ENCODE data around the gene BHLHE41.

Gene BHLHE41

DNA sequence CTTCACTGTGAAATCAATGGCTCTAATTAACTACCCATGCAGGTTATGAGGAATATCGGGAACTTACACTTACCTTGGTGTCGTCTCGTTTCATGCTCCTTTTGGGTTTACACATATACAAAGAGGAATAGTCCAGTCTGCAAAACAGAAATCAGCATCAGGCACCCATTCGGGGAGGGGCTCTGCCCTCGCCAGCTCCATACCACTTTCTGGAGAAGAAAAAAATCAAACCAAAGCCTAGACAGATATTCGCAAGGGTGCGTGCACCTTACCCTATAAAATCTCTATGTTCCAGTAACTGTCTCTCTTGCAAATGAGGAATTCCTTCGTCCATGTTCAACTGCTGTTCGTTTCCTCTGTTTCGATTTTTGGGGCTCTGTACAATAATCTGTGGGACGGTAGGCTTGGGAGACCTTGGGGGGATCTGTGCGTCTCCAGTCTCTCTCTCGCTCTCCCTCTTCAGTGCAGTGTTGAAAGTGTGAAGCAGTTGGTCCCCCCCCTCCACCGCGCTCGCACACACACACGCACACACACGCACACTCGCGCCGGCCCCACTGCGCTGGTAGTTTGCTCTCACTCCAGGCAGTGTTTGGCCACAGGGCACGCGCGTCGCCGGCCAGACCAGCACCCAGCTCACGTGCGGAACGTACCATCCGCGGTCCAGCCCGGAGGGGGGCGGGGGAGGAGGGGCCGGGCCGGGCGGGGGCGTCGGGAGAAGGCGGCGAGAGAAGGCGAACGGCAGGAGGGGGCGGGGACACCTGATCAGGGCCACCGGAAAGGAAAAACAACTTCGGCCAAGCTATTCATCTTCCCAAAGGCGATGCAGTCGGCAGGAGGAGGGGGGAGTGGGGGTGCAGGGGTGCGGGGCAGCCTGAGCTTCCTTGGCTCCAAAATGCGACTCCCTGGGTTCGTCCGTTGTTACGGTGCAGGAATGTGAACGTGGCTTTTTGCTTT lies at the start of gene BHLHE41:
TSS of gene BHLHE41 (minus strand) at position 592 of the 954 bp plus-strand sequence. CDS start at position 334, 258 bp downstream.
- no peak for FAIRE-seq

DNA sequence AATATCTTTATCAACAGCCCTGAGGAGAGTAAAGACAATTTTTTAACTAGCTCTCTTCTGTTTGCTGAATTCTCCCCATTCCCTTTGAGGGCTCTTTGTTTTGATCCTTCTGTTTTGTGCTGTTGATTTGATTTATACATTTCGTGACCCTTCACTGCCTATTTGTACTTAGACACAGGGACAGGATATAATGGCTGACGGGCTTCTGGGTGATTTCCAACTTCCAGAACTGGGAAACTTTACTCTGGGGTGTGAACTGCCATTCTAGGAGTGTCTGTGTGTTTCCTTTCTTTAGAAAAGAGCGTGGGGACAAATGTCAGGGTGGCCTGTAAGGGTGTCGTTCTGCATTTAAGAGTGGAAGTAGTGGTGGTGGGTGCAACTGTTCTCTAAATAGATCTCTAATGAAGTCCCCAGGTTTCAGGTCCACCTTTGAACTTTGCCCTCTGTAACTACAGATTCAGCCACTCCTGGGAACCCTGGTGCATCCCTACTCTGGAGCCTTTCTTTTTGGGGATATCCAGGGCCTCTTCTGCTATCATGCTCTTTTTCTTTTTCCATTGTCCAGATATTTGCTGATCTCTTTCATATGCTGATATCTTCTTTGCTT lies 48.2 kb upstream of the BHLHE41 start:
- FAIRE-seq = no peak

- no peak for FAIRE-seq
Measured at GRCh38 chr12:26172539-26172938, 47.7 kb upstream of the BHLHE41 start.

DNA sequence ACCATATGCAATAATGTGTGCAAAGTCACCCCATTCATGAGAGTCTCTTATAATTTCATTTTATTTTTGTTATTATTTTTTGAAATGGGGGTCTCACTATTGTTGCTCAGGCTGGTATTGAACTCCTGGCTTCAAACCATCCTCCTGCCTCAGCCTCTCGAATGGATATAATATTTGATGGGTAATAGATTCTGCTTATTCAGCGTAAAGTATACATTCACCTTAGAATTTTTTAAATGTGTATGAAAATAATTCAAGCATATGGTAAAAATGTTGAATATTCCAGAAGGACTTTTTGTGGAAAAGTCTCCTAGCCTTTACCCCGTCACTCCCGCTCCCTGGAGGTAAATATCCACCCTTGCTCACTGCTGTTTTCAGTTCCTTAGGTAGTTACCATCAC lies 47.2 kb upstream of the BHLHE41 start:
- no peak for FAIRE-seq

GRCh38 chr12:26164118-26164517 lies 39.3 kb upstream of the BHLHE41 start:
- no peak for FAIRE-seq

DNA sequence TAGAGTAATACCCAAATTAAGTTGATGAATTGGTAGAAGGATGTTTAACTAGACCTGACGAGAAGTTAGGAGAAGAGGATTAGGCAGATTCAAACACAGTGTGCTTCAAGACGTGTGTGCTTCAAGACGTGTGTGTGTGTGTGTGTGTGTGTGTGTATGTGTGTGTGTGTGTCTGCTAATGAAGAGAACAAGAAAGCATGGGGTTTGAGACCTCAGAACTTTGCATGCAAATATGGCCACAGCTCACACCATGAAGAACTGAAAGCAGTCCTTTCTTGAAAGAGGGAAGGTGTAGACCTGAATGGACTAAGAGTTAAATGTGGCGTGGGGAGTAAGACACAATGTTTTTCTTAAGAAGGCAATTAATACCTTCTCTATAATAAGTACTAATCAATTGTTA lies 38.1 kb upstream of the BHLHE41 start:
- no peak for FAIRE-seq

DNA sequence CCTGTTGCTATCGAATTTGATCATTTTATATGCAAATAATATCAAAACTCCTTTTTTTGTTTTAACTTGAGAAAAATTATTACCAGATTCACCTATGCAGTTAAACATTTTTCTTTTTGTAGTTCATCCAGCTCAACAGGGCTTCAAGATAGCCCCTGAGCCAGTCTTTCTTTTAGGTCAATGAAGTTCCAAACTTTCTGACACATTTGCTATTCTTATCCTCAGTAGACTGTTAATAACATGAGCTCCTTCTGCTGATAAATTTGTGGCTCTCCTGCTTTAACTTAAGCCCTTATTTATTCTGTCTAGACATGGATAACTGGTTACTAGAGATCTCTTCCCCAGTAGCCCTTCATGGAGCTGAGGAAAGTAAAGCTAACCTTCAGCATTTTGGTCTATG lies 37.3 kb upstream of the BHLHE41 start:
- FAIRE-seq = no peak

- no peak for FAIRE-seq
Measured at GRCh38 chr12:26158078-26158764, 33.4 kb upstream of the BHLHE41 start.

DNA sequence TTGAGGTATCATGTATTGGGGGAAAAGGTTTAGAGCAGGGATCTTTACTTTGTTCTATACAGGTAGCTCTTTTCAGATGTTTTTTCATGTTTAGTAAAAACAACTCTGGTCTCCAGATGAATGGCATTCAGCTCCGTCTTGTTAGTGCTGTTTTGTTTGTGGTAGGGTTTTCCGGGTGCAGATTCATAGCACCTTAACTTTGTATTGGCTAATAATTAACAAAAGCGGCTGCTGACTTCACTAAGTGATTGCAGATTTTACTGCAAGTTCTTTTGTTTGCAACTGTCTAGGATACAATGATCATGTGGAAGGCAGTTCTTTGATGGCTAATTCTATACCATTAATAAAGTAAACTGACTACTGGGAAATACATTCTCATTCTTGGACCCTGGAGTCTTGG lies 32.2 kb upstream of the BHLHE41 start:
- FAIRE-seq = no peak

DNA sequence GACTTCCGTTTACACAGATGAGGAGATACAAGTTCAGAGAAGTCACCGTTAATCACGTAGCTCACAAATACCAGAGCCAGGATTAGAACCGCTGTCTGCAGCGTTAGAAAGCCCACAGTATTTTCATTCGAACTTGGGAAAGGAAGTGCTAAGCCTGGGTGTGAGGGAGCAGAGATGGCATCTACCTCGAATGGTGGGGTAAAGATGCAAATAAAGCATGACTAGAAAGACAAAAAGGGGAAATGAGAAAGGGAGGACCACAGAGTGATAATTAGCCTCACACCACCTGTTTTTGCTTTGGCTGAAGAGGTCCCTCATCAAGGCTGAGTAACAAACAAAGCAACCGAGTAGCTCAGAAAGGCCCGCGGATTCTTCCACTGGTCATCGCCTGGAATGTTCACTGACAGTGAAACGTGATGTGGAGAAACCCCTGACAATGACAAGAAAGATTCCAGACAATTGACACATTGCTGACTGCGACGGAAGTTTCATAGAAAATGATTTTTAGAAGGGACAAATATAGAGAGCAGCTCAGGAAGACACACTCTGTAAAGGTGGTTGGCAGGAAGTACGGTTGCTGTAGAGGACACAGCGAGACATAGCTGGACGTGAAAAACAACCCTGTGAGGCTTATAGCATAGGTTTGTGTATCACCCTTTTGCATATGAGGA lies 31.5 kb upstream of the BHLHE41 start:
- no peak for FAIRE-seq

- no peak for FAIRE-seq
Measured at GRCh38 chr12:26153421-26154154, 28.8 kb upstream of the BHLHE41 start.

DNA sequence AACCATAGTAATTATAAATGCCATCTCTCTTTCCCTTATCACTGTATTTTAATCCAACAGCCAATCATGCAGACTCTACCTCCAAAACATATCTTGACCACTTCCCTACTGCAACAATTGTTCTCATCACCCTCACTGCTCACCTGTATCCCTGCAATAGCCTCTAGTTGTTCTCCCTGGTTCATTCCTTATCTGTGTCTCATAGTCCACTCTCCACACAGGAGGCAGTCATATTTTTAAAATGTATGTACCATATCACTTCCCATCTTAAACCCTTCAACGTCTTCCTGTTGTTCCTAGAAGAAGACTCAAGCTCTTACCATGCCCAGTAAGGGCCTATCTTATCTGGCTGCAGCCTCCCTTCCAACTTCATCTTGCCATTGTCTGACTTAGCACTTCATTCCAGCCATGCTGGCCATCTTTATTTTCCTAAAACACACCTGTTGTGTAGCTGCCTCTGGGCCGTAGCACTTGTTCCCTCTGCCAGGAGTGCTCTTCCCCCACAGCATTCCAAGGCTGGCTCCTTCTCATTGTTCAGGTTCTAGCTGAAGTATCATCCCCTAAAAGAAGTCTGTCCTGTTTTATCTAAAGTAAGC lies 27.8 kb upstream of the BHLHE41 start:
- no peak for FAIRE-seq

DNA sequence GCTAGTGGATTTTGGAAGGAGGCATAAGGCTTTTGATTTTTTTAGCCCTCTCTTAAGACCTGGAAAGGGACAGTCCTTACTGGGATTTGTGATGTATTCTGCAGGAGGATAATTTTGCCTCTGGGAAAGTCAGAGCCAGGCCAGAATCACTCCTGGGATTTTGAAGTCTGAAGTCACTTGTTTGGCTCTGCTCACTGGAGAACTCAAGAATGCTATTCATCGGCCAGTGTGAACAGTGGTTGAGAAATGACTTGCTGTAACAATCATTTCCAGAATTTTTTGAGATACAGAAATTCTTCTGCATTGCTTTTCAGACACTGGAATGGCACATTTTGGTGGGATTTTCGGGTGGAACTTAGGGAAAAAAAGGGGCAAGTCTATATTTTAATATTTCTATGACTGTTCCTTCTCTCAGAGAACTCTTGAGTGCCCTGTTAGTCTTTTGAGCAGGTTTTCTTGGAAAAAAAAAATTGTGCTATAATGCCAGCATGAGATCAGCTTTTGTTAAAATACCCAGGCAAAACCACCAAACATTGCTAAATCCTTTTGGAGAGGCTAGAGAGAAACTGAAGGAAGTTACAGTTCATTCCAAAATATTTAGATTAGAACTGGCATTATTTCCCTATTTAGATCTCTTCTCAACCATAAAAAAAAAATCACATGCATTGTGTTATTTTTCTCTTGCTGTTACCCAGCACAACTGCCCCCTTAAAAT lies 26.1 kb upstream of the BHLHE41 start:
- FAIRE-seq = no peak

DNA sequence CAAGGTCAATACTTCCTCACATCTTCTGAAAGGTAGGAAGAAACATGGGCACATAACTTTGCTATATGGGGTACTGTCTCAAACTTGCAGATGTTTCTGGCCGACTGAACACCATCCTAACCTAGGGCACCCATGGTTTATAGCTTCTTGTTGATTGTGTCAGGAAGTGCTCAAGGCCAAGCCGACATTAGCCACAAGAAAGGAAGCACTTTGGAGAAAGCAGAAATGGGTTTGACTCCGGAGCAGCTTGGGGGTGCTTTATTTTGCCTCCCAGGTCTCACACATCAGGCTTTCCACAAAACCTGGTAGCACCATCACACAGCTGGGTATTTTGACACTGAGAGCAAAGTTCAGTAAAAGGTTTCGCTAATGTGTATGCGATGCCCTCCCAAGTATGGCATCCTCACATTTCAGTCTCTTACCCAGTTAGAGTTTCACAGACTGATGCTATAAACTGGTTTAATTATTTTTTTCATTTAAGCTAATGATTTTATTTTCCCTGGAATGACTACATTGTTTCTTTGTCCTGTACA lies 25.2 kb upstream of the BHLHE41 start:
- FAIRE-seq = no peak

DNA sequence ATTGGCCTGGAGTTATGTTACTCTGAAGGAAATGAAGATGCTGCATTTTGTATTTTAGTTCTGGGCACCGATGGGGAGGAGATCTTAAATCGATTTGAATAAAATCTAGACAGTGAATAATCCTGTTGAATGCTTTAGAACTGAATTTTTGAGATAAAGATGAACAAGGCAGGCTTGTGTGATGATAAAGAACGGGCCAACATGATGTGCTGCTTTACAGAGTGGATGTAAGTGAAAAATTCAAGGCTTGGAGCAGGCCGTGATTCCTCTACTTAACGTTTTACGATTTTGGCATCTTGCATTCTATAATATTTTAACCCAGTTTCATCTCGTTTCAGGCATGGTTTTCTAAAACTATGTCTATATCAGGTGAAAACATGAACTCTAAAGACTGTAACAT lies 23.5 kb upstream of the BHLHE41 start:
- FAIRE-seq = no peak

DNA sequence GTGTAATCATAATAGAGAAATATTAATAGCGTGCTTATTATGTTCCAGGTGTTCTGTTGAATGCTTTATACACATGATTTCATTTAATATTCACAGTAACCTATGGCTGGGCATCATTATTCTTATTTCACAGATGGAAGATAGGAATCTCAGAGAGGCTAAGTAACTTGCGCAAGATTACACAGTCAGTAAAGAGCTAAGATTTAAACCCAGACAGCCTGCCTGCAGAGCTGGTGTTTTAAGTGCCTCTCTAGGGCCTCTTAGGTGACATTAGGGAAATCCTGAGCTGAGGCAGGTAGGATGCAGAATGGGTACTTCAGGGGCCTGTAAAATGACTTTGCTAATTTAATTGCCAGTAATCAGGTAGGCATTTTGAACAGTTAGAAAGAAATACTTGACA lies 18.5 kb upstream of the BHLHE41 start:
- no peak for FAIRE-seq

GRCh38 chr12:26138860-26139259 lies 14.0 kb upstream of the BHLHE41 start:
- peak; percentile 8 for FAIRE-seq

GRCh38 chr12:26136688-26137087 lies 11.9 kb upstream of the BHLHE41 start:
- FAIRE-seq = no peak

DNA sequence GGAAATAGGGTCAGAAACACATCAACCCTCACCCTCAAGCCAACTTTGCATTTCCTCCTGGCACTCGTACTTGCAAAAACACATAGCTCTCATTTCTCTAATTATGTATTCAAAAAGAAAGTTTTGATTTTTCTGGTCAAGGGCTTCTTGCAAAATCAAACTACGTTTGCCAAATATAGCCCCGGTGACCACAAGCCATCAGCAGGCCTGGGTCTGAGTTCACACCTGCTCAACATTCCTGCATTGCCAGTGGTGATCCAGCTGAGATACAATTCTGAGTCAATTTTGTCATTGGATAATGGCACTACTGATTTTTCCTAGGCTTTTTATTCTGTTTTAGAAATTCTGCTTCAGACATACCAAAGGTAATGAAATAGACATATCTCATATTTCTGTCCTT lies 10.7 kb upstream of the BHLHE41 start:
- no peak for FAIRE-seq

DNA sequence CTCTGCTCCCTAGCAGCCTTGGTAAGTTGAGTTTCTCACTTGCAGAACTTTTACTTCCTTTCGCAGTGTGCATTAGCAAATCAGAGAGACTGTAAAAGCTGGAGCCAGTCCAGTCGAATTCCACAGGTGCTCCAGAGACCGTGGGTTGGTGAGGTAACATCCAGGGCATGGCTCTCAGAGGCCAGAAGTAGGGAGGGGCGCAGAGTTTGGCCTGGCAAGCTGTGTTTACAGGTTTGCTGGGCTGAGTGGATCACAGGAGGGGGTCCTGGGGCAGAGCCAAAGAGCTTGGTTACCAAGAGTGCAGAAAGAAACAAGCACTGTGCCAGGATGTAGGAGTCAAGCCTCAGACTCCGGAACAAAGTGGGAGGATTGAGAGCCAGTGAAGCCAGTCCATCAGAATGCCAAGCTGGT lies 10.2 kb upstream of the BHLHE41 start:
- no peak for FAIRE-seq

GRCh38 chr12:26134540-26134939 lies 9.7 kb upstream of the BHLHE41 start:
- FAIRE-seq = no peak

Measured in G401.6 (cell line).